HCT116 (cell line): ENCODE measurements around the gene CLEC16A. TPM values are rescaled to one million over a fixed set of nuclear protein-coding genes. Genes with fewer than 3 reads are reported as not detected.

Experiments
- ATAC-seq: fragments of 200-7000 bp; cut with Tn5 transposase; 2 replicates; pipeline ENCODE4 v1.9.1; 2020; ENCODE audit warnings: mild to moderate bottlenecking, moderate library complexity
- BruUV-seq: library from RNA; stranded (reverse); fragments of 400-500 nt; replicated peaks from 2 replicates; lab custom pipeline; 2021; lab: Mats Ljungman, UMichigan
- CTCF ChIA-PET: fragments of 300-600 bp; sonication (Branson Sonifier 250); formaldehyde crosslinking; loops from one replicate; lab custom pipeline; 2021; ENCODE audit warnings: antibody characterized with exemption; lab: Charles Lee
- POLR2A ChIA-PET: fragments of 300-600, 350-600 bp; sonication (Branson Sonifier 250); formaldehyde crosslinking; loops from one replicate; lab custom pipeline; 2021; ENCODE audit warnings: antibody characterized with exemption; lab: Charles Lee
- RAD21 ChIA-PET, 2 experiments: fragments of 300-600 bp; sonication (Branson Sonifier 250); formaldehyde crosslinking; loops; one replicate each; lab custom pipeline; 2023; ENCODE audit warnings: low total read pairs in 2 of 2; ENCODE audit not compliant: uncharacterized antibody in 2 of 2, unreplicated experiment in 2 of 2, low non-redundant PET in 1 of 2; lab: Charles Lee
- DNase-seq: peaks from one replicate; pipeline ENCODE4 v3.0.0-alpha.2; 2010; ENCODE audit warnings: low read depth, low spot score
- H2AFZ ChIP-seq: fragments of 200-600 bp; shearing (Covaris generic), sonication (generic); 2 replicates; pipeline ENCODE4 v1.6.1; 2017; ENCODE audit warnings: low read depth, mixed run types, mixed read lengths, antibody characterized with exemption, low read length; ENCODE audit not compliant: poor library complexity, severe bottlenecking
- H3K27ac ChIP-seq: 2 replicates; pipeline ENCODE4 v1.5.1; 2012; ENCODE audit warnings: low read depth, low read length
- H3K27me3 ChIP-seq: fragments of 200-600 bp; sonication (generic); 2 replicates; pipeline ENCODE4 v1.6.1; 2016; ENCODE audit warnings: mixed run types, low read length, mixed read lengths; ENCODE audit not compliant: insufficient read depth
- H3K36me3 ChIP-seq, 2 experiments: fragments of 200-500 bp in 1 of 2; fragments of 200-600 bp in 1 of 2; sonication (Bioruptor generic) in 1 of 2; sonication (generic) in 1 of 2; 2 replicates each; pipeline versions ENCODE4 v1.5.1 to v1.6.1; 2014 to 2016; ENCODE audit warnings: low read length in 2 of 2, inconsistent platforms in 1 of 2, mixed read lengths in 1 of 2, mixed run types in 1 of 2; ENCODE audit not compliant: insufficient read depth in 2 of 2, control insufficient read depth in 1 of 2
- H3K4me1 ChIP-seq, 2 experiments: fragments of 200-600 bp in 1 of 2; sonication (generic) in 1 of 2; 2 replicates each; pipeline versions ENCODE4 v1.5.1 to v1.6.1; 2012 to 2017; ENCODE audit warnings: low read length in 2 of 2, inconsistent platforms in 1 of 2, mild to moderate bottlenecking in 1 of 2, mixed read lengths in 1 of 2, mixed run types in 1 of 2, moderate library complexity in 1 of 2; ENCODE audit not compliant: insufficient read depth in 2 of 2, control insufficient read depth in 1 of 2
- H3K4me2 ChIP-seq: fragments of 200-600 bp; sonication (generic); 2 replicates; pipeline ENCODE4 v1.6.1; 2017; ENCODE audit warnings: mixed run types, low read length, mixed read lengths
- H3K4me3 ChIP-seq, 2 experiments: fragments of 200-600 bp in 1 of 2; sonication (generic) in 1 of 2; replicated peaks in 1 of 2; 2 replicates each; pipeline ENCODE4 v1.5.1; 2011 to 2016; ENCODE audit warnings: low read length in 2 of 2, control low read depth in 1 of 2, low read depth in 1 of 2, mild to moderate bottlenecking in 1 of 2, mixed read lengths in 1 of 2, mixed run types in 1 of 2
- H3K79me2 ChIP-seq: fragments of 200-600 bp; sonication (generic); 2 replicates; pipeline ENCODE4 v1.6.1; 2017; ENCODE audit warnings: mild to moderate bottlenecking, mixed run types, low read length, moderate library complexity, mixed read lengths; ENCODE audit not compliant: insufficient read depth
- H3K9ac ChIP-seq: fragments of 200-600 bp; sonication (generic); 2 replicates; pipeline ENCODE4 v1.6.1; 2016; ENCODE audit warnings: low read length, mixed read lengths
- H3K9me2 ChIP-seq: fragments of 200-600 bp; sonication (generic), shearing (Covaris generic); 2 replicates; pipeline ENCODE4 v1.6.1; 2017; ENCODE audit warnings: mixed run types, mild to moderate bottlenecking, moderate library complexity; ENCODE audit not compliant: insufficient read depth
- H3K9me3 ChIP-seq, 2 experiments: fragments of 200-500 bp in 1 of 2; fragments of 200-600 bp in 1 of 2; sonication (Bioruptor generic) in 1 of 2; sonication (generic) in 1 of 2; 2 replicates each; pipeline ENCODE4 v1.6.1; 2014 to 2017; ENCODE audit warnings: low read length in 2 of 2, mixed read lengths in 2 of 2, inconsistent platforms in 1 of 2, low read depth in 1 of 2, mild to moderate bottlenecking in 1 of 2, mixed run types in 1 of 2, moderate library complexity in 1 of 2; ENCODE audit not compliant: control insufficient read depth in 1 of 2, insufficient read depth in 1 of 2
- H4K20me1 ChIP-seq: fragments of 200-600 bp; sonication (generic), shearing (Covaris generic); 2 replicates; pipeline ENCODE4 v1.6.1; 2017; ENCODE audit warnings: mixed run types, mild to moderate bottlenecking, moderate library complexity; ENCODE audit not compliant: insufficient read depth
- CBX3 ChIP-seq: IDR thresholded peaks from 2 replicates; pipeline ENCODE4 v1.6.1; 2012; ENCODE audit warnings: low read depth
- ELF1 ChIP-seq: IDR thresholded peaks from 2 replicates; pipeline ENCODE4 v1.6.1; 2012; ENCODE audit warnings: low read depth, borderline replicate concordance
- EZH2 ChIP-seq: fragments of 200-600 bp; sonication (generic); IDR thresholded peaks from 2 replicates; pipeline ENCODE4 v1.6.1; 2017; ENCODE audit warnings: antibody characterized with exemption, mixed run types
- POLR2AphosphoS5 ChIP-seq: IDR thresholded peaks from 2 replicates; pipeline ENCODE4 v1.6.1; 2011; ENCODE audit warnings: mild to moderate bottlenecking, low read depth, low read length, moderate library complexity
- RAD21 ChIP-seq: IDR thresholded peaks from 2 replicates; pipeline ENCODE4 v1.6.1; 2012; ENCODE audit warnings: low read depth, mild to moderate bottlenecking
- SRF ChIP-seq: IDR thresholded peaks from 2 replicates; pipeline ENCODE4 v1.6.1; 2012; ENCODE audit warnings: low read depth
- intact Hi-C: fragments of 100-400 bp; cut with micrococcal nuclease; formaldehyde crosslinking; loops from 2 replicates; pipeline ENCODE4 v1.10.0; 2022
- total RNA-seq: library from RNA; stranded (reverse); gene quantifications from one replicate; pipeline ENCODE4 v1.2.1, GENCODE V29; 2021; ENCODE audit not compliant: unreplicated experiment
- TF ChIP-seq, protein P1 (sequence below): IDR thresholded peaks from 2 replicates; pipeline ENCODE4 v1.6.1; 2012
- TF ChIP-seq, protein P2 (sequence below): IDR thresholded peaks from 2 replicates; pipeline ENCODE4 v1.6.1; 2012
- TF ChIP-seq, protein P3 (sequence below), 3 experiments: fragments of 200-600 bp in 1 of 3; sonication (generic) in 1 of 3; IDR thresholded peaks in 2 of 3; conservative IDR thresholded peaks in 1 of 3; 2 replicates each; pipeline ENCODE4 v1.5.1; 2012 to 2017; ENCODE audit warnings: low read depth in 2 of 3, low read length in 2 of 3, antibody characterized with exemption in 1 of 3, borderline replicate concordance in 1 of 3, control low read depth in 1 of 3, mild to moderate bottlenecking in 1 of 3, mixed read lengths in 1 of 3, mixed run types in 1 of 3, moderate library complexity in 1 of 3; ENCODE audit not compliant: insufficient read depth in 1 of 3
- TF ChIP-seq, protein P4 (sequence below): IDR thresholded peaks from 2 replicates; pipeline ENCODE4 v1.6.1; 2012; ENCODE audit warnings: low read depth

CLEC16A gene
- total RNA-seq, 1 experiment from 2014 or later = 18.0 TPM

DNA sequence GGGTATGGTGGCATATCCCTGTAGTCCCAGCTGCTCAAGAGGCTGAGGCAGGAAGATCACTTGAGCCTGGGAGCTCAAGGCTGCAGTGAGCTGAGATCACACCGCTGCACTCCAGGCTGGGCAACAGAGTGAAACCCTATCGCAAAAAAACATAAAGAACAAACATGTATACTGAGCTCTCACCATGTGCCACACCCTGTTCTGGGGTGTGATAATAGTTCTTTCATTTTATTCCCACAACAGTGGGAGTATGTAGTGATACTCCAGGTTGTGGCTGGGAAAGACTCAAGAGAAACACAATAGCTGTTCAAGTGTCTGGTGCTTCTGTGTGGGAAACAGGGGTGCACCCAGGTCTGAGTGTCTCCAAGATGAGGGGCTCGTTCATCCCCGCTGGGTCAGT lies 221.0 kb downstream of the CLEC16A start:
- ATAC-seq (no peak), DNase-seq (no peak)
- no peak overlapping the region for H3K4me2 ChIP-seq
- H3K4me1 ChIP-seq = no peaks in the 10 kb centered on the region
- no peaks in the 10 kb centered on the region for H3K79me2 ChIP-seq
- ChIA-PET POLR2A (no interaction called here), RAD21 (no interaction called here), CTCF (no interaction called here)
- no peaks in the 10 kb centered on the region for H3K36me3 ChIP-seq
- intact Hi-C loops = no loop called here
- no peak overlapping the region for H3K27ac ChIP-seq
- no peaks in the 10 kb centered on the region for H3K9me3 ChIP-seq
- no TSS peak for BruUV-seq
- H3K9ac ChIP-seq = no peak overlapping the region
- H3K4me3 ChIP-seq = no peak overlapping the region
- no peak overlapping the region for H2AFZ ChIP-seq
- no peaks in the 10 kb centered on the region for H3K9me2 ChIP-seq
- H4K20me1 ChIP-seq = no peaks in the 10 kb centered on the region
- H3K27me3 ChIP-seq = no peaks in the 10 kb centered on the region
- TF ChIP-seq, protein P1, sequence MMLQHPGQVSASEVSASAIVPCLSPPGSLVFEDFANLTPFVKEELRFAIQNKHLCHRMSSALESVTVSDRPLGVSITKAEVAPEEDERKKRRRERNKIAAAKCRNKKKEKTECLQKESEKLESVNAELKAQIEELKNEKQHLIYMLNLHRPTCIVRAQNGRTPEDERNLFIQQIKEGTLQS = no peak
- TF ChIP-seq, protein P2, sequence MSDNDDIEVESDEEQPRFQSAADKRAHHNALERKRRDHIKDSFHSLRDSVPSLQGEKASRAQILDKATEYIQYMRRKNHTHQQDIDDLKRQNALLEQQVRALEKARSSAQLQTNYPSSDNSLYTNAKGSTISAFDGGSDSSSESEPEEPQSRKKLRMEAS = no peak
- TF ChIP-seq, protein P3, sequence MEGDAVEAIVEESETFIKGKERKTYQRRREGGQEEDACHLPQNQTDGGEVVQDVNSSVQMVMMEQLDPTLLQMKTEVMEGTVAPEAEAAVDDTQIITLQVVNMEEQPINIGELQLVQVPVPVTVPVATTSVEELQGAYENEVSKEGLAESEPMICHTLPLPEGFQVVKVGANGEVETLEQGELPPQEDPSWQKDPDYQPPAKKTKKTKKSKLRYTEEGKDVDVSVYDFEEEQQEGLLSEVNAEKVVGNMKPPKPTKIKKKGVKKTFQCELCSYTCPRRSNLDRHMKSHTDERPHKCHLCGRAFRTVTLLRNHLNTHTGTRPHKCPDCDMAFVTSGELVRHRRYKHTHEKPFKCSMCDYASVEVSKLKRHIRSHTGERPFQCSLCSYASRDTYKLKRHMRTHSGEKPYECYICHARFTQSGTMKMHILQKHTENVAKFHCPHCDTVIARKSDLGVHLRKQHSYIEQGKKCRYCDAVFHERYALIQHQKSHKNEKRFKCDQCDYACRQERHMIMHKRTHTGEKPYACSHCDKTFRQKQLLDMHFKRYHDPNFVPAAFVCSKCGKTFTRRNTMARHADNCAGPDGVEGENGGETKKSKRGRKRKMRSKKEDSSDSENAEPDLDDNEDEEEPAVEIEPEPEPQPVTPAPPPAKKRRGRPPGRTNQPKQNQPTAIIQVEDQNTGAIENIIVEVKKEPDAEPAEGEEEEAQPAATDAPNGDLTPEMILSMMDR (IDR thresholded peaks at IDR 0.05 in 2 of 3, conservative IDR thresholded peaks at IDR 0.05 in 1 of 3; ENCODE audit: borderline replicate concordance in 1 of 3, insufficient read depth in 1 of 3, low read depth in 2 of 3, low read length in 2 of 3) = no peak
- TF ChIP-seq ELF1 (no peak), CBX3 (no peak), EZH2 (no peak)

DNA sequence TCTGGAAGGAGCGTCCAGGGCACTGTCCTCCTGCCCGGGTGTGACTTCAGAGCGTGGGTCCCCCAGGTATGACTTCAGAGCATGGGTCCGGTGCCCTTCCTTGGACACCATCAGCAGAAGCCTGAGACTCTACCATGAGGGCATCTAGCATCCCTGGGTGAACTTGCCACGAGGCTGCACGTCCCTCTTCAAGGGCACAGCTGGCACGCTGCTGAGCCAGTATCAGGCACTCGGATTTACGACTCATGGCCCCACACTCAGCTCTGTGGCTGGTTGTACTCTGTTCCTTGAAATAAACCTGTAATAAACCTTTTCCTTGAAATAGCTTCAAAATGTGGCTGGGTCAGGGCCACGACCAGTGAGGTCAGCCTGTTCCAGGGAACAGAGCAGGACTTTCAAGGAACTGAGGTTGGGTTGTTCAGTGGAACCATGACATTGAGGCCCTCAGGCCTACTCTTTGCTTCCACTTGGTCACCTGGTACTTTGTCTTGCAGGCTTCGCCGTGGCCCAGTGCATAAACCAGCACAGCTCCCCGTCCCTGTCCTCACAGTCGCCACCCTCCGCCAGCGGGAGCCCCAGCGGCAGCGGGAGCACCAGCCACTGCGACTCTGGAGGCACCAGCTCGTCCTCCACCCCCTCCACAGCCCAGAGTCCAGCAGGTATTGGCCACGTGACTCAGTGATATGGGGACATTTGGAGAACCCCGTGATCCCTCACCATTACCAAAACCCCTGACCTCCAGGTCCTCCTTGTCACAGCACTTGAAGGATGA lies 221.7 kb downstream of the CLEC16A start:
- Histone ChIP-seq H3K27me3 (no peaks in the 10 kb centered on the region), H3K4me3 (no peak overlapping the region), H3K9ac (no peak overlapping the region), H4K20me1 (no peaks in the 10 kb centered on the region), H3K4me2 (no peak overlapping the region), H2AFZ (no peak overlapping the region), H3K79me2 (no peaks in the 10 kb centered on the region), H3K9me2 (no peaks in the 10 kb centered on the region), H3K4me1 (no peaks in the 10 kb centered on the region), H3K36me3 (no peaks in the 10 kb centered on the region), H3K27ac (no peak overlapping the region), H3K9me3 (no peaks in the 10 kb centered on the region)
- BruUV-seq = no TSS peak
- POLR2A ChIA-PET = no interaction called here
- DNase-seq = no peak
- ATAC-seq = no peak
- RAD21 ChIA-PET = no interaction called here
- CTCF ChIA-PET = no interaction called here
- intact Hi-C loops = no loop called here
- TF ChIP-seq POLR2AphosphoS5 = no peak
- no peak for TF ChIP-seq SRF
- TF ChIP-seq, protein P3 (IDR thresholded peaks at IDR 0.05 in 2 of 3, conservative IDR thresholded peaks at IDR 0.05 in 1 of 3; ENCODE audit: borderline replicate concordance in 1 of 3, insufficient read depth in 1 of 3, low read depth in 2 of 3, low read length in 2 of 3) = no peak
- TF ChIP-seq, protein P4, sequence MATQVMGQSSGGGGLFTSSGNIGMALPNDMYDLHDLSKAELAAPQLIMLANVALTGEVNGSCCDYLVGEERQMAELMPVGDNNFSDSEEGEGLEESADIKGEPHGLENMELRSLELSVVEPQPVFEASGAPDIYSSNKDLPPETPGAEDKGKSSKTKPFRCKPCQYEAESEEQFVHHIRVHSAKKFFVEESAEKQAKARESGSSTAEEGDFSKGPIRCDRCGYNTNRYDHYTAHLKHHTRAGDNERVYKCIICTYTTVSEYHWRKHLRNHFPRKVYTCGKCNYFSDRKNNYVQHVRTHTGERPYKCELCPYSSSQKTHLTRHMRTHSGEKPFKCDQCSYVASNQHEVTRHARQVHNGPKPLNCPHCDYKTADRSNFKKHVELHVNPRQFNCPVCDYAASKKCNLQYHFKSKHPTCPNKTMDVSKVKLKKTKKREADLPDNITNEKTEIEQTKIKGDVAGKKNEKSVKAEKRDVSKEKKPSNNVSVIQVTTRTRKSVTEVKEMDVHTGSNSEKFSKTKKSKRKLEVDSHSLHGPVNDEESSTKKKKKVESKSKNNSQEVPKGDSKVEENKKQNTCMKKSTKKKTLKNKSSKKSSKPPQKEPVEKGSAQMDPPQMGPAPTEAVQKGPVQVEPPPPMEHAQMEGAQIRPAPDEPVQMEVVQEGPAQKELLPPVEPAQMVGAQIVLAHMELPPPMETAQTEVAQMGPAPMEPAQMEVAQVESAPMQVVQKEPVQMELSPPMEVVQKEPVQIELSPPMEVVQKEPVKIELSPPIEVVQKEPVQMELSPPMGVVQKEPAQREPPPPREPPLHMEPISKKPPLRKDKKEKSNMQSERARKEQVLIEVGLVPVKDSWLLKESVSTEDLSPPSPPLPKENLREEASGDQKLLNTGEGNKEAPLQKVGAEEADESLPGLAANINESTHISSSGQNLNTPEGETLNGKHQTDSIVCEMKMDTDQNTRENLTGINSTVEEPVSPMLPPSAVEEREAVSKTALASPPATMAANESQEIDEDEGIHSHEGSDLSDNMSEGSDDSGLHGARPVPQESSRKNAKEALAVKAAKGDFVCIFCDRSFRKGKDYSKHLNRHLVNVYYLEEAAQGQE = no peak
- TF ChIP-seq RAD21 = no peak
